Skin of body (tissue), 2 donors: ENCODE data around the gene TDP2. TPM values are rescaled to one million over a fixed set of nuclear protein-coding genes. Genes with fewer than 3 reads are reported as not detected.
"Not testable (repeated sequence)": the region's sequence is repeated elsewhere in the genome, so short reads cannot be mapped to it uniquely, and the experiment has no call there.

ENCODE experiments used
- DNase-seq: peaks from one replicate; lab custom pipeline; 2025; lab: John Stamatoyannopoulos, UW
- total RNA-seq: library from RNA; depleted of rRNA; stranded (reverse); fragments of >200 nt; gene quantifications from one replicate; pipeline ENCODE4 v1.2.3, GENCODE V29; 2014

The TDP2 gene
- total RNA-seq, 1 donor from 2014 or later, result 27.1 TPM

DNA sequence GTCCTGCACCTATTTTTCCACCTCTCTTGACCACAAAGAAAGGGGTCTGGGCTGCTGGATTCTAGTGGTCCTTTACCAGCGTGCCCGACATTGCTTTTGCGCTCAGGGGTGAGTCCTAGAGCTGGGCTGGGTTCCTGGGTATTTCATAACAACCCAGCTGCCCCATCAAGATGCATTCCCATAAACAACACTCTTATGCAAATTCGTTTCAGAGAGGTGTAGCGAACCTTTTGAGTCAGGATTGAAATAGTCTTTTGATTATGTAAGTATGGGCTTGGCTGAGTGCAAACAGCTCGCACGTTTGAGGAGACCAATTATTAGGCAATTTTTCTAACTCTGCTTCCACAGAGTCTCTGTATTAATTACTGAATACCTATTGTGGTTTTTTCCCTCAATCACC lies 13.9 kb upstream of the TDP2 start:
- DNase-seq, result no peak

DNA sequence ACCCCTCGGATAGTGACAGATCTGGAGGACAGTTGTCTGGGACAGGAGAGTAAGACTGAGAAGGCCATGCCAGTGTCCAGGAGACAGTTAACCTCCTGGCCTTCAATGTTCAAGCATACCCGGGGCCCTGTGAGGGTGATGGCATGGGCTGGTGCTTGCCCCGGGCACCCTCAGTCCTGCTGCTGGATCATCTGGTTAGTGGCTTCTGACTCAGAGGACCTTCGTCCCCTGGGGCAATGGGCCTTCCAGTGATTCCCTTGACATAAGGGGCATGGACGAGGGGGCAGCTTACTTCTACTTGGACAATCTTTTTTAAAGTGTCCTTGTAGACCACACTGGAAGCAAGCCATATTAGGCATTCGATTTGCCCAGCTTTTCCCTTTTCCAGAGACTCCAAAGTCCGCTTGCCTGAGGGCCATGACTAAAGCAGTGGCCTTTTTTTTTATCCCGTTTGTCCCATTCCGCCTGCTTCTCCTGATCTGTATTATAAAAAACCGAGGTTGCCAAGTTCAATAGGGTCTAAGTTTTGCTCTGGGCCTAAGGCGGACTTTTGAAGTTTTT lies 12.2 kb upstream of the TDP2 start:
- not testable (repeated sequence) for DNase-seq

DNA sequence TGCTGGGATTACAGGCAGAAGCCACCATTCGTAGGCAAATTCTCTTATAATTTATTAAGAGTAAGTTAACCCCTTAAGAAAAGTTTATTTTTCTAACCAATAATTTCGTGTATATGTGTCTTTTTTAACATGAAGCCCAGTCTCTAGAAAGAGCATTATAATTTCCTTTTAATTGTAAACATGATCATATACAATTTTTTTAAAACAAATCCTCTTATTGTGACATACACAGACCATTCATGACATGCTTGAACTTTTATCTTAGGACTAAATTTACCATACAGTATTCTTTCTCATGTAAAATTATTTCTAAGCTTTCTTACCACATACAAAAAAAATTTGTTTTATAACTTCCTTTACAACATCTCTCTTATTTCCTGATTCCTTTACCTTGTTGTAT lies 6.9 kb upstream of the TDP2 start:
- no peak for DNase-seq

DNA sequence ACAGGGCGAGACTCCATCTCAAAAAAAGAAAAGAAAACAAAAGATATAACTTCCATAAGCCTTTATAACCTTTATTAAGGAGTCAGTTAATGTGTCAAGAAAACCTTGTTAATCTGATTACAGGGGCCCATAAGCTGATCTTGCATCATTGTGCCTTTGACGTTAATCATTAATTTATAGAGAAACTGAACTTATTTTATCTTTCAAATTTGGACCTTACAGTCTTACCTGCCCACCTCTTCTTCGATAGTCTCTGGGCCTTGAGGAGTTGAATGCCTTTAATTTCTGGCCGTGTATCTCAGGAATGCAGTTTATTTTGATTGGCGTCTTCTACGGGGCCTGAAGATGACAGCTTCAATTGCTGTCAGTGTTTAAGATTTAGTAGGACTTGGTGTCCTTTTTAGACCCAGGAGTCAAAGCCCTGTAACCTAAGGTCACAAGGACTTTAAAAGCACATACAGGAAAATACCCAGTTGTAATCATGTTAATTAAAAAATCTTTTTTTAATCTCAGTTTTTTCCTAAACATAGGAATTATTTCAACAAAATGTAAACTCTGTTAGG lies 6.0 kb upstream of the TDP2 start:
- no peak for DNase-seq

DNA sequence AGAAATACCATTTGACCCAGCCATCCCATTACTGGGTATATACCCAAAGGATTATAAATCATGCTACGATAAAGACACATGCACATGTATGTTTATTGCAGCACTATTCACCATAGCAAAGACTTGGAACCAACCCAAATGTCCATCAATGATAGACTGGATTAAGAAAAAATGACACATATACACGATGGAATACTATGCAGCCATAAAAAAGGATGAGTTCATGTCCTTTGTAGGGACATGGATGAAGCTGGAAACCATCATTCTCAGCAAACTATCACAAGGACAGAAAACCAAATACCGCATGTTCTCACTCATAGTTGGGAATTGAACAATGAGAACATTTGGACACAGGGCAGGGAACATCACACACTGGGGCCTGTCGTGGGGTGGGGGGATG lies 4.4 kb upstream of the TDP2 start:
- DNase-seq, result not testable (repeated sequence)

DNA sequence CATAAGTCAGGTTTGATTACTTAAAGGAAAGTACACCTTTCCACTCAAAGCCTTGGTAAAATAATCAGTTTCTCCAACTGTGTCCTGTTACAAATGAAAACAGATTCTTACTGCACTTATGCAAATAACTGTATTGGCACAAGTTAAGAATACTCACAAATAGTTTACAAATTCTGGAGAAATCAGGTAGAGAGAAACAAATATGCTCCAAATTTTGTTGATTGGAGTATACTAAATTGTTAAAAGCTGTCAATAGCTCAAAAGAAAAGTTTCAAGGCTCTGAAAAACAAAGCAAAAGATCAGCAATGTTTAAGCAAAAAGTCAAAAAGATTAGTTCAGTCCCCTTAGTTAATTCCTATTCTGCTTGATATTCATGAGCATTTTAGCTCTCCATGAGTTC lies 3.8 kb upstream of the TDP2 start:
- not testable (repeated sequence) for DNase-seq

DNA sequence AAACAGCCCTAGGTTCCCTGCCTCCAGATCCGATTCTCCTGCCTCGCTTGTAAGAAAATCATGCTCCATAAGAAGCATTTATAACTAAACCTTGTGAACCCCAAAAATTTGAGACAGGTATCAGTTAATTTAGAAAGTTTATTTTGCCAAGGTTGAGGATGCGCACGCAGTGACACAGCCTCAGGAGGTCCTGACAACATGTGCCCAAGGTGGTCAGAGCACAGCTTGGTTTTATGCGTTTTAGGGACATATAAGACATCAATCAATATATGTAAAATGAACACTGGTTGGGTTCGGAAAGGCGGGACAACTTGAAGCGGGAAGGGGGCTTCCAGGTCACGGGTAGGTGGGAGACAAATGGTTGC lies 2.3 kb upstream of the TDP2 start:
- DNase-seq, result no peak

DNA sequence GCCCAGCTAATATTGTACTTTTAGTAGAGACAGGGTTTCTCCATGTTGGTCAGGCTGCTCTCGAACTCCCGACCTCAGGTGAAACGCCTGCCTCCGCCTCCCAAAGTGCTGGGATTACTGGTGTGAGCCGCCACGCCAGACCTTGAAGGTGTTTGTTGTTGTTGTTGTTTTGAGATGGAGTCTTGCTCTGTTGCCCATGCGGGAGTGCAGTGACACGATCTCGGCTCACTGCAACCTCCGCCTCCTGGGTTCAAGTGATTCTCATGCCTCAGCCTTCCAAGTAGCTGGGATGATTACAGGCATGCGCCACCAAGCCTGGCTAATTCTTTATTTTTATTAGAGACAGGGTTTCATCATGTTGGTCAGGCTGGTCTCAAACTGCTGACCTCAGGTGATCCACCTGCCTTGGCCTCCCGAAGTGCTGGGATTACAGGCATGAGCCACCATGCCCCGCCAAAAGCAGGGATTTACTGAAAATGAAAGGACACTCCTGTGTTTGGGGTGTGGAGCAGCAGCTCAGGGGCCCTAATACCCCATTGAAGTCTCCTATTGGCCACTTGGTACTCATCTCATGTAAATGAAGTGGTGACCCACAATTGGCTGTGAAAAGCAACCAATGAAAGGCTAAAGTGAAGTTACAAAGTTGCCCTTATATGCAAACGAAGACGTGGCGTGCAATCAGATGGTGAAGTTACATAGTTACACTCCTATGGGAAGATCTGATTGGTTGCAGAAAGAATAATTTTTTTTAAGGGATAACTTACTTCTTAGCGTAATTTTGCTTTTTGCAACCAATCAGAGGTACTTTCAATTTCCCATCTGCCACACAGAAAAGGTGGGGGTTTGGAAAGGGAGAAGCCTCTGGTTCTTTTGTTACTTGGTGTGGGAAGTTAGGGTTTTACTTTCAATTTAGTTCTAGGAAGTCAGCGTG lies 1.6 kb upstream of the TDP2 start:
- DNase-seq, result not testable (repeated sequence)

DNA sequence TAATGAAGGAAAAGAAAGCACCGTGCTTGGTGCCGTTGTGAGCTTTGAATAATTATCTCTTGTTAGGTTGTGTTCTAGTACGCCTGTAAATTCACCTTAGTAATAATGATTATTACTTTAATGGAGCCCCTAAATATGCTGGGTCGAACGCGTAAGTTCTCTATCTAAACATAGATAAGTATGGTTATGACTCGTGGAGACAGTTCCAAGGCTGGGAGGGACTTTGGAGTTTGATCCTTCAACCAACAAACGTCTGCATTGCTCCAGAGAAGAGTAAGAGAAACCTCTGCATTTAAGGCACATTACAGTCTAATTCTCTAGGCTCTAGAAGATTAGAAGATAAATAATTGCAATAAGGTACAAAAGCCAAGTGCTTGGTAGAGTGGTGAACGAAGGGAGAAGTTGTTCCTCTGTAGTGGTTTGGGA lies 692 bp upstream of the TDP2 start:
- peak; percentile 46 for DNase-seq

DNA sequence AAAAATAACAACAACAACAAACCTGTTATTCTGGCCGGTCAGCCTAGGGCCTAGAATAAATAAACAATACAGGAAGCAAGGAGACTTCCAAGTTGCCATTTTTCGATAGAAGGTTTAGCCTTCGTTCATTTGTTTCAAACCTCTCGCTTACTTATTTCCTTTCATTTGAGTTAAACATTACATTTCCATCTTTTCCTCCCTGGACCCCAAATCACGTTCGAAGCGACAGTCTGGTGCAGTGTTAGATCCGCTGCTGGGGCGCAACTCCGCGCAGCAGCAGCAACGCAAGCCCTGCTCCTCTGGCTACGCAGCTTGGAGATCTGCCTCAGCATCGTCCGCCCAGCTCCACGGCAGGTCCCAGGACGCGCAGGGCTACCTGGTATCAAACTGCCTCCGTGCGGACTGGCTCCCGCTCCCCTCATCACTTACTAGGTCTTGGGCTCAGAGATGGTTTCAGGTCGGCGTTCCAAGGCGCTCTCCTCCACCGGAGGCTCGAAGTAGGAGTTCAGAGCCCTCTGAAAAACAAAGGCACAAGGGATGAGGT lies 530 bp downstream of the TDP2 start:
- DNase-seq, result no peak

DNA sequence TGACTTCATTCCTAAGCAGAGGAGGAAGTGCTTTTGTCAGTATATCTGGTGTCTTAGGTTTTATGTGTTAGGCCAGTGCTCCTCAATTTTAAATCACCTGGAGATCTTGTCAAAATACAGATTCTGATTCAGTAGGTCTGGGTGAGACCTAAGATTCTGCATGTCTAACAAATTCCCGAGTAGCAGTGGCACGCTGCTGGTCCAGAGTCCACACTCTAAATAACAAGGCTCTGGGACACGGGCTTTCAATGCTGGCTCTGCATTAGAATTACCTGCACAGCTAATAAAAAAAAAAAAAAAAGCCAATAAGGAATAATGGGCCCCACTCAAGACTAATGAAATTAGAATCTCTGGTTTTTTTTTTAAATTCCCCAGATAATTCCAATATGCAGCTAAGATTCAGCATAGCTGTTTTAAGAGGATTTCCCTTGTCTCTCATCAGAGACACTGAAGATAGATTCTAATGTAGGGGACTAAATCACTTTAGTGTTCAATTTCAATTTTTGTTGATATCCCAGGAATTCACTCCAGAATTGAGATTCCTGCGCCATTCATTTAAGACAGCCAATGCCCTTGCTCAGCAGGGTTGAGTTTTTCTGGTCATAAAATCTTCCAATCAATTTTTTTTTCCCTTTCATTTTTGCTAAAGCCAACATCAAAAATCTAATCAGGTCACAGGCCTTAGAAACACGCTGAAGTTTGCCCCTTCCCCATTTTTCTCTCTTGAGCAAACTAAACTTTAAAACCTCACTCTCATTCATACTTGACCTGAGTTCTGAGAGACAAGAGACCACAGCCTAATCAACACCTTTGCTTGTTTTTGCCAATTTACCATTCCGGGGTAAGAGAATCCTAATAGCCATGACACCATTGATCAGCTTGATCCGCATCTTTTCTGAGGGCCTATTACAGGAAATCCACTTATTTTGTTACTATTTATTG lies 2.4 kb downstream of the TDP2 start:
- DNase-seq, result no peak

DNA sequence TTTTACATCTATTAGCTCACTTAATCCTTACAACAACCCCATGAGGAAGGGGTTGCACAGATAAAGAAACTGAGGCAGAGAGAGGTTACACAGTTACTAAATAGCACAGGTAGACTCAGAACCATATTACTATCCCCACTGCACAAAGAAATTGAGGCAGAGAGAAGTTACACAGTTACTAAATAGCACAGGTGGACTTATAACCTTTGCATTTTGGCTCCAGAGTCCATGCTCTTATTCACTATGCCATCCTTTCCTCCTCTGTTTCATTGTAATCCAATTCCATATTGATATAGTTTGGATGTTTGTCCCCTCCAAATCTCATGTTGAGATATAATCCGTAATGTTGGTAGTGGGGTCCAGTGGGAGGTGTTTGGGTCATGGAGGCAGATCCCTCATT lies 3.5 kb downstream of the TDP2 start:
- DNase-seq, result no peak

DNA sequence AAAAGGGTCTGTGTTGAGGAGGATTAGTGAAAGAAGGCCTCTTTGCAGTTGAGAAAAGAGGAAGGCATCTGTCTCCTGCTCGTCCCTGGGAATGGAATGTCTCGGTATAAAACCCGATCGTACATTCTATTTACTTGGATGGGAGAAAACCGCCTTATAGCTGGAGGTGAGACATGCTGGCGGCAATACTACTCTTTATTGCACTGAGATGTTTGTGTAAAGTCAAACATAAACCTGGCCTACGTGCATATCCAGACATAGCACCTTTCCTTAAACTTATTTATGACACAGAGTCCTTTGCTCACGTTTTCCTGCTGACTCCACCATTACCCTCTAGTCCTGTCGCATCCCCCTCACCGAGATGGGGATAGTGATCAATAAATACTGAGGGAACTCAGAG lies 4.5 kb downstream of the TDP2 start:
- no peak for DNase-seq

DNA sequence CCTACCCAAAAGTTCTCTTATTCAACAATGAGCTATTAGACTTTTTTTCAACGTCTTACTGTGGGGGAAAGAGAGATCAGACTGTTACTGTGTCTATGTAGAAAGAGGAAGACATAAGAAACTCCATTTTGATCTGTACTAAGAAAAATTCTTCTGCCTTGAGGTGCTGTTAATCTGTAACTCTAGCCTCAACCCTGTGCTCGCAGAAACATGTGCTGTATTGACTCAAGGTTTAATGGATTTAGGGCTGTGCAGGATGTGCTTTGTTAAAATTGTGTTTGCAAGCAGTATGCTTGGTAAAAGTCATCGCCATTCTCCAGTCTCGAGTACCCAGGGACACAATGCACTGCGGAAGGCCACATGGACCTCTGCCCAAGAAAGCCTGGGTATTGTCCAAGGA lies 4.9 kb downstream of the TDP2 start:
- DNase-seq, result not testable (repeated sequence)

DNA sequence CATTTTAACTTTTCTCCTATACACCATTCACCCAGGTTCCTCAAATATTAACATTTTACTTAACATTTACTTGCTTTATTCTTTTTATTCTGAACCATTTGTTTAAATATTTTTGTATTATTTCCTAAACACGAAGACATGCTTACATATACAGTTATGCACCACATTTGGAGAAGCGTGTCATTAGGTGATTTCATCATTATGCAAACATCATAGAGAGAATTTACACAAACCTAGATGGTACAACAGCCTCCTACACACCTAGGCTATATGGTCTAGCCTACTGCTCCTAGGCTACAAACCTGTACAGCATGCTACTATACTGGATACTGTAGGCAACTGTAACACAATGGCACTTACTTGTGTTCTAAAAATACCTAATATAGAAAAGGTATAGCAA lies 6.6 kb downstream of the TDP2 start:
- DNase-seq, result no peak

DNA sequence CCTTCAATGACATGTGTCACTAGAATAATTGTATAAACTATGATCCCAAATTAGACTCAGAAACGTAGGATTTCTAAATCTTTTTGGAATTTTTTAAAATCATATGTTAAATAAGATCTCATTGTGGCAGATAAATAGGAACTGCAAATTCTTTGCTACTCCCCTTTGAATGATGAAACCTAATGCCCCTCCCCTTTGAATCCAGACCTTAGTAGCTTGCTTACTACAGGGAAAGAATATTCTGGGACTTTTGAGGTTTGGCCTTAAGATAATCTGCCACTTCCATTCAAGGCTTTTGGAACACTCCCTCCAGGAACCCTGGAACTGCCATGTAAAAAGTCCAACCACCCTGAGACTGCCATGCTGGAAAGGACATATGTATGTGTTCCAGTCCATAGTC lies 7.1 kb downstream of the TDP2 start:
- DNase-seq, result no peak

DNA sequence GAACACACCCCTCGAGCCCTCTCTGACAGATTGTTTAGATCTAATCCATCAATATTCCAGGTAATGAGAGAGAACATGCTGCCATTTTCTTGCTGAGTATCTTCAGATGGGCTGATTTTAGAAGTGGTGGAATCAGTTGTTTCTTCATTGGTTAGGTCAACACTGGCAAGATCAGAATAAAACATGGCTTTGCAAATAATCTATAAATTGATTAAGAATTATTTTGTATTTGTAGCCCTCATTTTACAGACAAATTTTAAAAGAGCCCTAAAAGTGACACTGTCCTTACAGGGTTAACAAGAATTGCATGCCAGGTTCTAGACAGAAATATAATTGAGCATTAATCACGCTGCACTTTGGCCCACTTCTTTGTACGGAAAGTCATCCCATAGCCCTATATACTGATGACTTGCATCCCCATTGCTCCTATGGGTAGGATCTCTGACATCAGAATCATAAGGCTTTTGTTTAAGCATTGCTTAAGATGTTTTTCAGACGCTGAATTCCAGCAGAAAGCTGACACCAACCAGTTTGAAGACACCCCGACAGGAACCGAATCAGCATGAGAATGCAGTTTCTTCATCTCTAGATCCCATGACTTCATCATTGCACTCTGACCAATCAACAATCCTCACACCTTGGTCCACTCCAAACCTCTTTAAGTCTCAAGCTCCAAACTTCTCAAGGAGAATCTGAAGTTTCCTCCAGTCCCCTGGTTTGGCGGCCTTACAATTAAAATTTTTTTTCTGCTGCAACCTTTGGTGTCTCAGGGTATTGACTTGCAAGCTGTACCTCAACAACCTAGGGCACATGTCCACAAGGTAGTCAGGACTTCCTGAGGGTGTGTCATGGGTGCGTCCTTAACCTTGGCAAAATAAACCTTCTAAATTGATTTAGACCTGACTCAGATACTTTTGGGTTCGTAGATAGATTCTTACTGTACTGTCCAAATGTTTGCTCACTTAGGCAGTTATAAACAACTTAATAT lies 7.8 kb downstream of the TDP2 start:
- DNase-seq, result no peak

DNA sequence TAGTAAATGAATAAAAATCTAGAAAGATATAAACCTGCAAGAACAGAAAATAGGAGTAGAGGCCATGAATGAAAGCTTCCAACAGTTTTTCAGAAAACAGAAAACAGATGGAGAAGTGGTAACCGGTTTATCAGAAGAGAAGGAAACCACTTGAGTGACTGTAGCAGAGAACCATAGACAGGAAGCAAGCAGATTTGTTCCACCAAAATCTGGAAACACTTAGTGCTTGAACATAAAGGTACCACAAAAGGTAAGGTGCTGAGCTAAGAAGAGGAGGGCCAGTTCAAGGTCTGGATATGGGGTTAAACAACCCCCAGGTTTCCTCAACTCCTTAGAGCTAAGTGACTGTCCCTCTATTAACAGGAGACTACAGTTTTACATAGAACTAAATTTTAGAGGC lies 11.5 kb downstream of the TDP2 start:
- DNase-seq, result no peak

DNA sequence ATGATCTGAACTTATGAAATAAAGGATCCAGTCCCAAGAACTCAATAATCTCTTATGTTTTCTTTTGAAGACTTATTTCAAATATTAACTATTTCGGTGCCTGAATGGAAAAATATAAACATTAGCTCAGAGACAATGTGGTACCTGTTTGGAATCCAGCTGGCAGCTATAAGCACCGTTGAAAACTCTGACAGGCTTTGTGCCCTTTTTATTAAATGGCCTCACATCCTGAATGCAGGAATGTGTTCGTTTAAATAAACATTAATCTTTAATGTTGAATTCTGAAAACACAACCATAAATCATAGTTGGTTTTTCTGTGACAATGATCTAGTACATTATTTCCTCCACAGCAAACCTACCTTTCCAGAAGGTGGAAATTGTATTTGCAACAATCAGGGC lies 16.3 kb downstream of the TDP2 start:
- no peak for DNase-seq

DNA sequence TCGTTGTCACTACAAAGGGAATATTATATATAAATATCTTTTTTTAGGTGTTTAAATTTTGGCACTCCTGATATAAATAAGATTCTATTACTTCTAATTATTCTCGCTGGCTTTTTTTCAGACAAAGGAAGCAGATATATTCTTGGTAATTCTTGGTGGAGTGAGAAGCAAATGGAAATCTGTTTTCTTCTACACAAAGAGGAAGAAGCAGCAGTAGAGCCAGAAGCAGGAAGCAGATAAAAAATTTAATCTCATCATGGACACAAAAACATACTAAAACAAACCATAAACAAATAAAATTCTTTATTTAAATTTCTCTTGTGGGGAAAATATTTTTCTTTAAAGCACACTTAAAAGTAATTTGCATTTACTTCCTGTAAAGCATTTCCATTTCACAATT lies 17.0 kb downstream of the TDP2 start:
- DNase-seq, result no peak
